Heart left ventricle (tissue), 13 donors: ENCODE results near the gene ELF3.
"Not testable (repeated sequence)": the region's sequence is repeated elsewhere in the genome, so short reads cannot be mapped to it uniquely, and the experiment has no call there.

Experiments
- CTCF ChIP-seq, 12 donors: fragments of 200-600 bp; sonication (generic) in 4 of 12; IDR thresholded peaks; one replicate each; pipeline versions ENCODE4 v1.5.0 to v1.8.0; 2018 to 2022; ENCODE audit warnings: antibody characterized with exemption in 12 of 12, mild to moderate bottlenecking in 5 of 12
- POLR2A ChIP-seq, 2 donors: fragments of 450-650 bp; IDR thresholded peaks; one replicate each; pipeline ENCODE4 v1.6.1; 2017; ENCODE audit warnings: antibody characterized with exemption in 2 of 2, mild to moderate bottlenecking in 2 of 2, moderate library complexity in 2 of 2
- donor health status: ischemic (EF 13 %, LVEDD 7.1; RV severe dilation, severe dysfunction).
- donor health status: DM: no; HTN: yes; CAD: no.
- donor health status: DM: no; HTN: no; CAD: no.
- donor health status: ischemic (EF 25% LVEDD 6.9; RV normal size, moderate dysfunction).
- donor health status: ischemic (EF 25% LVEDD 5.7; RV mildly dilated, moderate dysfunction).
- donor health status: ischemic (EF 35%, LVEDD 5.7; RV mildly dilated, moderate dysfunction).
- donor health status: nonischemic (EF 11% LVEDD 7.7; RV severe dilation, severe dysfunction).
- donor health status: DM: yes; HTN: yes; CAD: no.
- donor health status: PGD.
- donor health status: ischemic (EF 29% LVEDD 5.4; RV normal size, mild dysfunction).
- donor health status: nonischemic (EF 23%, LVEDD 6.1; RV moderate dilation, normal function).

GRCh38 chr1:202061787-202062186 lies 51.4 kb downstream of the ELF3 start:
- not testable (repeated sequence) for TF ChIP-seq CTCF, POLR2A (IDR thresholded peaks at IDR 0.05)
